Iris pigment epithelial cell (primary cell): ENCODE data around the gene NPW.

Experiments
- DNase-seq: peaks from one replicate; pipeline ENCODE4 v3.0.0-alpha.2; 2011; ENCODE audit warnings: low read depth

Gene NPW

GRCh38 chr16:2023092-2024031, 3.8 kb downstream of the NPW start:
- peak; percentile 76 for DNase-seq

GRCh38 chr16:2024032-2024420, 4.4 kb downstream of the NPW start:
- no peak for DNase-seq

DNA sequence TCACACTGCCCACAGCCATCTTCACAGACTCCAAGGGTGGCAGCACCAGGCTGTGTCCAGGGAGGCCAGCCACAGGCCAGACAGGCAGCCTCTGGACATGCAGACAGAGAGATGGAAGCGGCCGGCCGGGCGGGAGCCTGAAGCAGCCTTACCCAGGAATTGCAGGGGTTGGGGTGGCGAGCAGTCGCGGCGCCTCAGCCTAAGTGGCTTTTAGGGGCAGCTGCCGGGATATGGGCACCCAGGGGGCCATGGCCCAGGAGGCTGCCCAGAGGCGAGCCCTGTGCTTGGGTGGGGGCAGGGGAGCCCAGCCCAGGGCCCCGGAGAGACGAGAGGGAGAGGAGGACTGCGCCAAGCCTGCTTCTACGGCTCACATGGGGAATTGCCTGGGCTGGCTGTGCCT, 5.7 kb downstream of the NPW start:
- DNase-seq = no peak

DNA sequence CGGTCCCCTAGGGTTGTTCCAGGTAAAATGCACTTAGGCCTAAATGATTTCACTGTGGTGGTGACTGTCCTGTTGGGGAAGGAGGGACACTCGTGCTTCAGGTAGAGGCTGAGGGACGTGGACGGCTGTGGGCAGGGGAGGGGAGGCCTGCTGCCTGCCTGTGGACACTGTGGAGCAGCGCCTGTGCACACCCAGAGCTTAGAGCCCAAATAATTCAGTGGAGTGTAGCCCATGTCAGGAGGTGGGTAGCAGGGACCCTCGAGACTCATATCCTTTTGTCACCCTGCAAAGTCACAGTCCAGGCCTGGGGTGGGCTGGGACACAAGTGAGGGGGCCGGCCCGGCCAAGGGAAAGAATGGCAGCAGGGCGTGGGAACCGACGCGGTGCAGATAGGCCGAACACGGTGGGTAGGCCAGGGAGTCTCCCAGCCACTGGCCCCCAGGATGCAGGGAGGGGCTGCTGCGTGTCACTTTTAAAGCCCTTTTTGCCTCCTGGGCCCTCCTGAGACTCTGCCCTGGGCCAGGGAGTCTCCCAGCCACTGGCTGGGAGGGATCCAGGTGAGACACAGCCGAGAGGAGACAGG, 6.4 kb downstream of the NPW start:
- DNase-seq = no peak

DNA sequence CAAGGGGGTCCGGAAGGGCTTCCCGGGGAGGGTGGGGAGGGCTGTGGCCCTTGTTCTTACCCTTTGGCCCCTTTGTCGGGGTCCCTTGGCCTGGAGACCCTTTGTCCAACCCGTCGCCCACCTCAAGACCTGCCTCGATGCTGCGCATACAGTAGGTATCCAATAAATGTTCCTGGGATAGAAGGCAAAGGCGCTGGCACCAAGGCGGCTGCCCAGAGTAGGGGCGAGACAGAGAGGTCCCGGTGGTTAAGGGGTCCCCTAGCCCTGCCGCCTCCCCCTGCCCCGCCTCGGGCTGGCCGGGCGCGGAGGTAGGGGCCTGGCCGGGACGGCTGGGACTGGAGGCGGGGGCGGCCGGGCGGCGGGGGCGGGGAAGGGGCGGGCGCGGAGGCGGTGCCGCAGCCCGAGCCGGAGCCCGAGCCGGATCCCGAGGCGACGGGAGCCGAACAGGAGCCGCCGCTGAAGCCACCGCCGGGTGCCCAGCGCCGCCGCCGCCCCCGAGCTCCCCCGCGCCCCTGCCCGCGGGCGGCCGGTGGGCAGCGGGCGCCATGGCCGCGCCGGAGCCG, 7.0 kb downstream of the NPW start, which contains the start of gene NHERF2:
Gene NHERF2, plus strand, starts transcription at position 442 of the 563 bp plus-strand sequence. Its CDS starts 104 bp downstream, at position 546.
- no peak for DNase-seq

DNA sequence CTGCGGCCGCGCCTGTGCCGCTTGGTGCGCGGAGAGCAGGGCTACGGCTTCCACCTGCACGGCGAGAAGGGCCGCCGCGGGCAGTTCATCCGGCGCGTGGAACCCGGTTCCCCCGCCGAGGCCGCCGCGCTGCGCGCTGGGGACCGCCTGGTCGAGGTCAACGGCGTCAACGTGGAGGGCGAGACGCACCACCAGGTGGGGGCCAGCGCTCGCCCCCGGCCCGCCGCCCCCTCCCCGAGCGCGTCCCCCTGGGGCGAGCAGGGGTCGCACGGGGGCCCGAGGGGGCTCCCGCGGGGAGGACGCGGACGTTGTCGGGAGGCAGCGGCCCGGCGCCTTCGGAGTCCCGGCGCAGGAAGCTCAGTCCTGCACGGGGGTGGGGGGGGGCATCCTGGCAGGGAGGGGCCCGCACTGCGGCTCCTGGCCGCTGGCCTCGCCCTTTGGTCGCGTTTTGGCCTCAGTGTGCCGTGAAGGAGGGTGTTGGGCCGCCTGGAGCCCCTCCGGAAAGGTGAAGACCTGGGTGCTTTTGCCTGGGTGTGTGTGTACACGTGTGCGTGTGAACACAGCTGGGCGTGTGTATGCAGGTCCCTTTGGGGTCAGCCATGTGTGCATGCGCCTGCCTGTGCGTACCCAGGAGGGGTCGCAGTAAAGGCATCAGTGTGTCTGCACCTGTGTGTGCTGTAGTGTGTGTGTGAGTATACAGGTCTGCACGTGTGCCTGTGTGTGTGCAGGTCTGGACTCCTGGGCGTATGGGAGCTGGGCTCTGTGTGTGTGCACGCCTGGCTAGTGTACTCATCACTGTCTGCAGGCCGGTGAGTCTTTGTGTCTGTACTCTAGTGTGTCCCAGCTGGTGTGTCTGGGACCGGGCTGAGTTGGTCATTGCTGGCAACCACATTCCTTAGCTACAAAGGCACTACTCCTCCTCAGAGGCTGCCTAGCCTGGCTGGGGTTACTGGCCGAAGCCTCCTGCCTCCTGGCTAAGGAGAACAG, 7.7 kb downstream of the NPW start:
- DNase-seq = peak; percentile 42

DNA sequence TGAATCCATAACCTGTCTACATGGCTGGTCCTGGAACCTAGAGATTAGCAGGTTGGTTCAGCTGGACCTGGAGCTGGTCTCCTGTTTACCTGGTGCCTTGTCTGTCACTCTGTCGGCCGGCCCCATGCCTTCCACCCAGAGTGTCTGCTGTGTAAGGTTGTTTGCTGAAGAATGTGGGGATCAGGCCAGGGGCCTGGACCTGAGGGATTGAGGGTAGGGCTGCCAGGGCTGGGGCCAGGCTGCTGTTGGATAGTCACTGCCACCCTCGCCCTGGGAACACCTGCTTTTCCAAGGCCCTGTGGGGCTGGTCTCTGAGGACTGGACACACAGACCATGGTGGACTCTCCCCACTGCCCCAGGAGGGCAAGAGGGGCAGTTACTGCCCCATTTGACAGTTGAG, 8.6 kb downstream of the NPW start:
- no peak for DNase-seq

DNA sequence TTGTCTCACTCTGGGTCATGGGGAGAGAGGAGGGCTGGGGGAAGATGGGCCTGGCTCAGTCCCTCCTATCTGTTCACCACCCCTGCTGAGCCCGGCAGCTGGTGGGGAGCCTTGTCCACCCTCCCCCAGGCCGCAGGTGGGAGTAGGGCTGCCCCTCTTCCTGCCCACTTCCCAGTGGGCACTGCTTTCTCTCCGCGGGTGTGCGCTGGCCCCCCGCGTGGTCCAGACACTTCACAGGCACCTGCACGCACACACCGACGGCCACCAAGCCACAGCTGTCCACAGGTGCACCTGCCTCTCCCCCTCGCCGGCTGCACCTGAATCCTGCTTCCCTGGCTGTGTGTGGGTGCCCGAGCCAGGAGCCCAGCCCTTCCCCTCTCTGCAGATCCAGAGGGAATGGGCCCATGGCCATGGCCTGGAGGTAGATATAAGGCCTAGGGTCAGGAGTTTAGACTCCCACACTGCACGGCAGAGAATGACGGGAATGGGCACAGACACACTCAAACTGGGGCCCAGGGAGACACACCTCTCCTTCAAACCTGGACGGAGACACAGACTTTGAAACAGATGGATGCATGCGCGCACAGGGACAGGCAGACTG, 9.1 kb downstream of the NPW start:
- no peak for DNase-seq

DNA sequence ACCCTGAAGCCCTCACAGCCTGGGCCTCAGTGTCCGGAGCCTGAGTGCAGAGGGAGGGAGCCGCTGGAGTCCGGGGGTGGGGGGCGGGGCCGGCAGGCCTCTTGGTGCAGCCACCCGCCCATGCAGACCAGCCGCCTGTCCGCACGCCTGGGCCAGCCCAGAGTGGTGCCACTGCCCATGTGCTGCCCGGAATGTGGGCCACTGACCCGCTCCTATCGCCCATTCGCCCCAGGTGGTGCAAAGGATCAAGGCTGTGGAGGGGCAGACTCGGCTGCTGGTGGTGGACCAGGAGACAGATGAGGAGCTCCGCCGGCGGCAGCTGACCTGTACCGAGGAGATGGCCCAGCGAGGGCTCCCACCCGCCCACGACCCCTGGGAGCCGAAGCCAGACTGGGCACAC, 9.8 kb downstream of the NPW start:
- no peak for DNase-seq

DNA sequence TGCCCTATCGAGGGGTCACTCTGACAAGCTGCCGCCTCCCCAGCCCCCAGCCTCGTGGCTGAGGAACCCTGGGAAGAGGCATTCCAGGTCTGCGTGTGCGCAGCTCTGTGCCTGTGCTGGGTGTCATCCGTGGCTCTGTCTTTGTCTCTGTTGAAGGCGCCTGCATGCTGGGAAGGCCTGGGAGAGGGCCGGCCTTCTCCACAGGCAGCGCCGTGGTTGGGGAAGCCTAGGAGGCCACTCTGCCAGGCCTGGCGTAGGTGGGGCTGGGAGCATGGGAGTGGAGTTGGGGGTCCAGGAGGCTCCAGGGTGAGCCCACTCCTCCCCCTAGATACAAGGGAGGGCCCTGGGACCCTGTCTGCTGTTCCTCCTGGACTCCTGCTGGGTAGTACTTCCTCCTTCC, 10.5 kb downstream of the NPW start:
- DNase-seq = no peak

DNA sequence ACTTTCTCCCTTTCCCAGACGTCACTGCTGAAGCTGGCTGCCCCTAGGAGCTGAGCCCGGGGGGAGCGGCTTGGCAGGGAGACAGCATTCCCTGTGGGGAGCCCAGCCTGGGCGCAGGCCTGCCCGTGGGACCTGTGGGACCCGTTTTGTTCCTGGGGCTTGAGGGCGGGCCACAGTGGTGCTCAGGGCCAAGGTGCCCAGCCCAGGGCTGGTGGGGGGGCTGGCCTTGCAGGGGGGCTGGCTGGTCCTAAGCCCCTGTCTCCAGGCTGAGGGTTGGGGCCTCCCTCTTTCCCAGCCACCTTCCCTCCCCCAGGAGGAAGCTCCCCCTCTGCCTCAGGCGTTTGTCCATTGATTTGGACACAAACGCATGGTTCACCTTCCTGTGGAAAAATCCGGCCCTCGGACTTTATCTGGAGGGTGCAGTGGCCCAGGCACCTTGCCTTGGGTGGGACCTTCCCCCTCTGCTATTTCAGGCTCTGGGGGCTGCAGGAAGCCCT, 11.5 kb downstream of the NPW start:
- DNase-seq = no peak

DNA sequence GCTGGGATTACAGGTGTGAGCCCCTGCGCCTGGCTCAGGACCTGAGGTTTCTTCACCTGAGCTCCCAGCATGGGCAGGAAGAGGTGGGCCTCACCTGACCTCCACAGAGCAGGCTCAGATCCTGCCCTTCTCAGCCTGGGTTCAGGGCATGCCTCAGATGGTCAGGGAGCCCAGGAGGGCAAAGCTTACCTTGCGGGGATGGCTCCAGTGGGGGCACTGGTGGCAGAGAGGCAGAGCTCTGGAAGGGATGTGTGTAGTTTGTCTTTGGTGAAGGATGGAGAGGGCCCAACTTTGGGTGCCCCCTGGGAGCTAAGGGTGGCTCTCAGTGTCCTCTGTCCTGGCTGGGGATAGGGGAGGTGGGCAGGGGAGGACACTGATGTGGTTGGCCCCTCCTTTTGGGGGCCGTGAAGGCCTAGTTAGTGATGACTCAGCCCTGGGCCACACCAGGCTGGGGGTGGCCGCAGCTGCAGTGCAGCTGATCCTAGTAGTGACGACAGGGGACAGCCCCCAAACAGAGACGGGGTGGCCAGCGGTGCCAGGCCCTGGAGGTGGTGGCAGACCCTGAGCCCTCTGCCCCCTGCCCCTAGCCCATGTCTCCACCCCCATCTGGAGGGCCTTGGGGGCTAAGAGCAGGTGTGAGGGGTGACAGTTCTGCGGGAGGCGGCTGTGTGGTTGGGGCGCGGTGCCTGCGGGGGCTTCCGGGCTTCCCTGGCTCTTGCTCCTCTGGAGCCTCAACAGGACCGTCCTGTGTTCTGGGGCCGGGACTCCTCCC, 12.9 kb downstream of the NPW start:
- DNase-seq = no peak

DNA sequence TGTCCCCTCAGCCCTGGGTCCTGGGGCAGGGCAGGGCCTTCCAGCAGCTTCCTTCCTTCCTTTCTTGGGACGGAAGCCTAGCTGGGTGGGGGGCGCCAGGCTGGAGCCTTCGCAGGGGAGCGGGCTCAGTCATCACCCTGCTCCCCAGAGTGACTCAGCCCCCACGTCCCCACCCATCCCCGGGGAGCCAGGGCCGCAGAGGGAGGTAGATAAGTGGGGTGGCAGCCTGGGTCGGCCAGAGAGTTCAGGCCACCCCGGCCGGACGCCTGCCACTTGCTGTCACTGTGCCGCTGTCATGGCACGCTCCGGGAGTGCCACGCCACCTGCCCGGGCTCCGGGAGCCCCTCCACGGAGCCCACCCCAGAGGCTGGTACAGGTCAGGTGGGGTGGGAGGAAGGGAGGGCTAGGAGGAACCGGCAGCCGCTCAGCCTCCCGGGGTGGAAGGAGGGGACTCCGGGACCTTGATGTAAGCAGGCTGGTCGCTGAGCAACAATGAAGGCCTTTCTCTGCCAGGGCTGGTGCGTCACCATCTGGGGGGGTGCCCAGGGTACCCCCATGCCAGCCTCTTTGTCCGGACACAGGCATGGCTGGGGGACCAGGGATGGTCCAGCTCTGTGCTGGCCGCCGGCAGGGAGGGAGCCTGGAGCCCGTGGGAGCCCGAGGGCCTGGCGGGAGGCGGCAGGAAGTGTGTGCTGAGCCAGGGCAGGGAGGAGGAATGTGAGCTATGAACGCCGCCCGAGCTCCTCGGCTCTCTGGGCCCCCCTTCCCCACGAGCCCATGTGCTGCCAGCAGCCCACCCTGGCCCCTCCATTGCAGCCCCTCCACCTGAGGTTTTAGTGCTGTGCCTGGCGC, 13.7 kb downstream of the NPW start:
- peak; percentile 74 for DNase-seq

DNA sequence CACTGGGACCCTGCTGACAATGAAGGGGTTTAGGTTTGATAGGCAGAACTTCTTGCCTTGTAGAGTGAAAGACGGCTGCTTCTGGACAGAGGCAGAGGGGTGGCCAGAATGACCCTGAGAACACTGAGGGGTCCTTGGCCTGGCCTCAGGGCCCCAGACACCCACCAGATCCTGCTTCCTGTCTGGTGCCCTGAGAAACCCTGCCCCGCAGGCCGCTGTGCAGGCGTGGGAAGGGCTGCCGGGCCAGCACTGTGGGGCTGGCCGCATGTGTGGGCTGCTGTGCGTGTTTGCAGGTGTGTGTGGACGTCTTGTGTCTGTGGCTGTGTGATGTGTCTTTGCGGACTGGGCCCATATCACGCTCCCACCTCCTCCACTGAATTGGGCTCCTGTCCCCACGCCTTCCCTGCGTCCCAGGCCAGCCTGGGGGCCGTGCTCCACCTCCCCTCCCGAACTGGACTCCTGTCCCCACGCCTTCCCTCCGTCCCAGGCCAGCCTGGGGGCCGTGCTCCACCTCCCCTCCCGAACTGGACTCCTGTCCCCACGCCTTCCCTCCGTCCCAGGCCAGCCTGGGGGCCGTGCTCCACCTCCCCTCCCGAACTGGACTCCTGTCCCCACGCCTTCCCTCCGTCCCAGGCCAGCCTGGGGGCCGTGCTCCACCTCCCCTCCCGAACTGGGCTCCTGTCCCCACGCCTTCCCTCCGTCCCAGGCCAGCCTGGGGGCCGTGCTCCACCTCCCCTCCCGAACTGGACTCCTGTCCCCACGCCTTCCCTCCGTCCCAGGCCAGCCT, 14.5 kb downstream of the NPW start:
- peak; percentile 46 for DNase-seq

DNA sequence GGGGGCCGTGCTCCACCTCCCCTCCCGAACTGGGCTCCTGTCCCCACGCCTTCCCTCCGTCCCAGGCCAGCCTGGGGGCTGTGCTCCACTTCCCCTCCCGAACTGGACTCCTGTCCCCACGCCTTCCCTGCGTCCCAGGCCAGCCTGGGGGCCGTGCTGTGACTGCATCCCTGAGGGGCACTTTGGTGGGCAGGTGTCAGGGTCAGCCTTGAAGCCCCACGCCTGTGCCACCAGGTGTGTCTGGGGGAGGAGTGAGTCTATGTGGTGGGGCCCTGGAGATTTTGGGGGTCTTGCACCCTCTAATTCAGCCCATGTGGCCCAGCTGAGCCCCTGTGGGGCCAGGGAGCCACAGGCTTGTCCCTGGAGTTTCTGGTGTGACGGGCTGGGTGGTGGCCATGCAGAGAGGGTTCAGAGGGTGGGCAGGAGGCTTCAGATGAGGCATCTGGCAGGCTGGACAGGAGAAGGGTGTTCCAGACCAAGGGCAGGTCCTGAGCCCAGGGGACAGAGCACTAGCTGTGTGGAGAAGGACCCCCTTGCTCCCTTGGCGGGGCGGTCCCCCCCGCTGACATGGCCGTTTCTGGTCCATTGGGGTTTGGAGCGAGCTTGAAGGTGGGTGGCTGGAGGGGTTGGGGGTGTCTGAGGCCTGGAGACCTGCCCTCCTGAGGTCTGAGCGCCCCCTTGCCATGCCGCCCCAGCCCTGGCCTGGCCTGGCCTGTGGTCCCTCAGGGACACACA, 15.3 kb downstream of the NPW start:
- DNase-seq = no peak

DNA sequence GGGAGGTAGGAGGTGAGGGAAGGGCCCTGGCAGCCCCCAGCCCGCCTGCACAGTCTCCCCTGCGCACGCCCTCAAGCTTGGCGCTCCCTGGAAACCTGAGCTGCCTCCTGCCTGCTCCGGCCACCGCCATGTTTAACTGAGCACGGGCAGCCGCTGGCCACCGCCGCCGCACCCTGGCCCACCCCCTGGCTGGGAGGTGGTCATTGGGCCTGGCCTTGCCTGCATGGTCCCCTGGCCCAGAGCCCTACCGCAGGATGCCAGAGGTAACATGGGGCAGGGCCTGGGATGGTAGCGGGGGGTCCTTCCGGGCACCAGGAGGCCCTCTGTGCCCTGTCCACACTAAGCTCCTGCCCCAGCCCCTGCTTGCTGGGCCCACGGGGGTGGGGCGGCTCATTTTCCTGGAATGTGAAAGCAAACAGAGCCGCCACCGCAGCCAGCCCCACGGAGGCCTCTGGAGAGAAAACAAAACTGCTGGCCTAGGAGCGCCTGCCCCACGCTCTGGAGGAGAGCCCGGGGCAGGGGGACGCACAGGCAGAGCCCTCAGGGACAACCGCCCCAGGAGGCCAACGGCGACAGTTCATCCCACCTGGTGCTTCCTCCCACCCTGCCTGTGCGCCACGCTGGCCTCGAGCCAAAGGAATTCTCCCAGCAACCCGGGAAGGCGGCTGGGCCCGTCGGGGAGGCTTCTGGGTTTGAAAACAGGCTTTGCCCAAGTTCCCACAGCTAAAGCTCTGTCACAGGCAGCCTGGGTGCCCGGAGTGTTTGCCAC, 16.0 kb downstream of the NPW start:
- DNase-seq = peak; percentile 90
